Fibroblast of lung (primary cell): ENCODE data around the gene CLDN3. TPM values are rescaled to one million over a fixed set of nuclear protein-coding genes. Genes with fewer than 3 reads are reported as not detected.

Source experiments
- DNase-seq, 2 donors: peaks; one replicate each; pipeline versions ENCODE4 v3.0.0 to v3.0.0-alpha.2; 2010; ENCODE audit warnings: low read depth in 2 of 2
- H2AFZ ChIP-seq: 2 replicates; pipeline ENCODE4 v1.5.1; 2012; ENCODE audit warnings: low read length, control low read depth, inconsistent platforms
- H3K27ac ChIP-seq: 2 replicates; pipeline ENCODE4 v1.5.1; 2011; ENCODE audit warnings: low read length, control low read depth; ENCODE audit not compliant: insufficient read depth
- H3K27me3 ChIP-seq: 2 replicates; pipeline ENCODE4 v1.5.1; 2011; ENCODE audit warnings: mild to moderate bottlenecking, low read length; ENCODE audit not compliant: control insufficient read depth, insufficient read depth
- H3K36me3 ChIP-seq: 2 replicates; pipeline ENCODE4 v1.5.1; 2011; ENCODE audit warnings: low read length; ENCODE audit not compliant: control insufficient read depth, insufficient read depth
- H3K4me1 ChIP-seq: 2 replicates; pipeline ENCODE4 v1.5.1; 2011; ENCODE audit warnings: low read length; ENCODE audit not compliant: control insufficient read depth, insufficient read depth; ENCODE audit errors: extremely low read depth
- H3K4me2 ChIP-seq: 2 replicates; pipeline ENCODE4 v1.5.1; 2011; ENCODE audit warnings: low read length, control low read depth; ENCODE audit not compliant: insufficient read depth; ENCODE audit errors: extremely low read depth
- H3K4me3 ChIP-seq, 4 experiments: fragments of 200-600 bp in 1 of 4; sonication (generic) in 1 of 4; replicated peaks in 1 of 4; 2 replicates each; pipeline ENCODE4 v1.5.1; 2011 to 2016; ENCODE audit warnings: low read length in 4 of 4, low read depth in 3 of 4, mild to moderate bottlenecking in 3 of 4, control low read depth in 2 of 4, inconsistent platforms in 1 of 4, mixed read lengths in 1 of 4; ENCODE audit not compliant: insufficient read depth in 1 of 4; ENCODE audit errors: control extremely low read depth in 1 of 4
- H3K79me2 ChIP-seq: 2 replicates; pipeline ENCODE4 v1.5.1; 2012; ENCODE audit warnings: mild to moderate bottlenecking, low read length, inconsistent platforms; ENCODE audit not compliant: control insufficient read depth, insufficient read depth
- H3K9ac ChIP-seq: 2 replicates; pipeline ENCODE4 v1.5.1; 2011; ENCODE audit warnings: mild to moderate bottlenecking, low read length, control low read depth; ENCODE audit not compliant: insufficient read depth
- H3K9me3 ChIP-seq: 2 replicates; pipeline ENCODE4 v1.5.1; 2012; ENCODE audit warnings: low read depth, low read length; ENCODE audit not compliant: control insufficient read depth, insufficient read depth
- H4K20me1 ChIP-seq: 2 replicates; pipeline ENCODE4 v1.5.1; 2011; ENCODE audit warnings: low read length; ENCODE audit not compliant: control insufficient read depth, insufficient read depth; ENCODE audit errors: extremely low read depth
- EZH2 ChIP-seq: IDR thresholded peaks from 2 replicates; pipeline ENCODE4 v1.5.1; 2012; ENCODE audit warnings: low read length, control low read depth, mild to moderate bottlenecking; ENCODE audit errors: missing control alignments
- polyA minus RNA-seq: library from RNA; depleted of rRNA, polyadenylated mRNA; stranded (reverse); fragments of >200 nt; gene quantifications from 2 replicates; pipeline ENCODE4 v1.2.3, GENCODE V29; 2011; ENCODE audit warnings: low replicate concordance
- polyA plus RNA-seq, 2 donors: library from polyadenylated mRNA; depleted of rRNA in 1 of 2; stranded (reverse) in 1 of 2; unstranded in 1 of 2; fragments of >200 nt; gene quantifications; 2 replicates each; pipeline ENCODE4 v1.2.1, GENCODE V29; 2011 to 2012; ENCODE audit warnings: missing spikeins in 1 of 2
- total RNA-seq: library from RNA; depleted of rRNA; stranded (reverse); fragments of >200 nt; gene quantifications from 2 replicates; pipeline ENCODE4 v1.2.1, GENCODE V29; 2014
- TF ChIP-seq, protein P1 (sequence below), 2 donors: IDR thresholded peaks in 1 of 2; conservative IDR thresholded peaks in 1 of 2; 1 replicate in 1 of 2; 2 replicates in 1 of 2; pipeline ENCODE4 v1.5.1; 2011 to 2012; ENCODE audit warnings: low read length in 2 of 2, control low read depth in 1 of 2, inconsistent platforms in 1 of 2, low read depth in 1 of 2, mild to moderate bottlenecking in 1 of 2

The CLDN3 gene, protein sequence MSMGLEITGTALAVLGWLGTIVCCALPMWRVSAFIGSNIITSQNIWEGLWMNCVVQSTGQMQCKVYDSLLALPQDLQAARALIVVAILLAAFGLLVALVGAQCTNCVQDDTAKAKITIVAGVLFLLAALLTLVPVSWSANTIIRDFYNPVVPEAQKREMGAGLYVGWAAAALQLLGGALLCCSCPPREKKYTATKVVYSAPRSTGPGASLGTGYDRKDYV
- not detected in 2 replicates for total RNA-seq
- polyA plus RNA-seq: 0.05 TPM in 1 of 2 replicates, not detected in the other
- 0.17 TPM in 1 of 2 replicates, not detected in the other for polyA plus RNA-seq (2012)
- polyA minus RNA-seq: not detected in 2 replicates

DNA sequence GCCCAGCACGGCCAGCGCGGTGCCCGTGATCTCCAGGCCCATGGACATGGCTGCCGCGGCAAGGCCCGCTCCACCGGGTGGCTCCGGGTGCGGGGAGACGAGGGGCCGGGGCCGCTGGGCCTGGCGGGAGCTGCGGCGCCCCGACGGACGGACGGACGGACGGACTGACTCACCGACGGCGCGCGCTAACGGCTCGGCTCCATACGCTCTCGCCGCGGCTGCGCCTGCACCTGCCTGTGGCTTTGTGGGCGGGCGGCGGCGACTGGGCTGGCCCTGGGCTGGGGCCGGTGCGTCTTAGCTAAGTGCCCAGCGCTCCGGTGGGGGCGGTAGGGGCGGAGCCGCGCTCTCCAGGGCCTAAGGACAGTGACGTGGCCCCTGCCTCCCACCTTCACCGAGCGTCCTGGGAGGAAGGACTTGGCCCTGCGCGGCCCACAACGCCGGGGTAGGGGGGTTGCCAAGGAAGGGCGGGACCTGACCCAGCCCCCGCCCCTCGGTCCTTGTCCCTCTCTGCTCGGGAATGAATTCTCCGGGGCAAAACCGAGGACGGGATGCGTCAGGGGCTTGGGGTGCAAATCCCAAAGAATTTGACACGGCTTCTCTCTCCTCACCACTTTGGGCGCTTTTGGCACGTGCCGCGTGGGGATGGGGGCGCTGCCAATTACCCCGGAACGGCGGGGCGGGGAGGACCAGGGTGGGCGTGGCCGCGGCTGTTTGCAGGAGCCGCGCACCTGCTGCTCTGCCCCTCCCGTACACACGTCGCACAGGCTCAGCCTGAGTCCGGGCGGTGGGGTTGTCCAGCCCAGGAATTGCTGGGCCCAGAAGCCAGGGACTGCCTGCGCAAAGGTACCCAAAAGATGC, at the start of gene CLDN3:
TSS of gene CLDN3 (minus strand) at position 269 of the 858 bp plus-strand sequence. CDS start at position 48, 221 bp downstream.
- Histone ChIP-seq H3K27ac (no peak within 1 kb of the TSS), H3K9me3 (no peaks in the 10 kb centered on the region), H3K79me2 (no peaks in the 10 kb centered on the region), H3K27me3 (peaks cover 19% of the 10 kb centered on the region), H3K4me2 (peak within 1 kb of the TSS; percentile 5), H2AFZ (no peak within 1 kb of the TSS), H3K4me3 (peak within 1 kb of the TSS in 1 of 4 experiments; percentile 28), H4K20me1 (no peaks in the 10 kb centered on the region), H3K4me1 (no peaks in the 10 kb centered on the region), H3K9ac (no peak within 1 kb of the TSS), H3K36me3 (no peaks in the 10 kb centered on the region)
- DNase-seq: peak in 1 of 2 donors; percentile 41
- TF ChIP-seq, protein P1, sequence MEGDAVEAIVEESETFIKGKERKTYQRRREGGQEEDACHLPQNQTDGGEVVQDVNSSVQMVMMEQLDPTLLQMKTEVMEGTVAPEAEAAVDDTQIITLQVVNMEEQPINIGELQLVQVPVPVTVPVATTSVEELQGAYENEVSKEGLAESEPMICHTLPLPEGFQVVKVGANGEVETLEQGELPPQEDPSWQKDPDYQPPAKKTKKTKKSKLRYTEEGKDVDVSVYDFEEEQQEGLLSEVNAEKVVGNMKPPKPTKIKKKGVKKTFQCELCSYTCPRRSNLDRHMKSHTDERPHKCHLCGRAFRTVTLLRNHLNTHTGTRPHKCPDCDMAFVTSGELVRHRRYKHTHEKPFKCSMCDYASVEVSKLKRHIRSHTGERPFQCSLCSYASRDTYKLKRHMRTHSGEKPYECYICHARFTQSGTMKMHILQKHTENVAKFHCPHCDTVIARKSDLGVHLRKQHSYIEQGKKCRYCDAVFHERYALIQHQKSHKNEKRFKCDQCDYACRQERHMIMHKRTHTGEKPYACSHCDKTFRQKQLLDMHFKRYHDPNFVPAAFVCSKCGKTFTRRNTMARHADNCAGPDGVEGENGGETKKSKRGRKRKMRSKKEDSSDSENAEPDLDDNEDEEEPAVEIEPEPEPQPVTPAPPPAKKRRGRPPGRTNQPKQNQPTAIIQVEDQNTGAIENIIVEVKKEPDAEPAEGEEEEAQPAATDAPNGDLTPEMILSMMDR (conservative IDR thresholded peaks at IDR 0.05 in 1 of 2, IDR thresholded peaks at IDR 0.05 in 1 of 2; ENCODE audit: low read depth in 1 of 2, low read length in 2 of 2): no peak
- TF ChIP-seq EZH2: peak; percentile 42

DNA sequence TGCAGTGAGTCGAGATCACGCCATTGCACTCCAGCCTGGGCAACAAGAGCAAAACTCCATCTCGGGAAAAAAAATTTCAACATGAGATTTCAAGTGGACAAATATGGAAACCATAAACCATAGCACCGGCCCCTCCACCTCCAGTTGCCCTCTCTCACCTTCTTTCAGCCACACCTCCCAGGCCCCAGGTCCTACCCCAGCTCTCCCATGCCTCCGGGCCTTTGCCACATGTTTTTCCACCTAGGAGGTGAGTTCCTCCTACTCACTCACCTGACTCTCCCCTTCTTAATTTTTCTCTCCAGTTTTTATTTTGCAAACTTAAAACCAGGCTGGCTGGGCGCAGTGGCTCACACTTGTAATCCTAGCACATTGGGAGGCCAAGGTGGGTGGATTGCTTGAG, 47.1 kb upstream of the CLDN3 start:
- TF ChIP-seq, protein P1 (conservative IDR thresholded peaks at IDR 0.05 in 1 of 2, IDR thresholded peaks at IDR 0.05 in 1 of 2; ENCODE audit: low read depth in 1 of 2, low read length in 2 of 2): no peak
- no peak for TF ChIP-seq EZH2
- DNase-seq: no peak

DNA sequence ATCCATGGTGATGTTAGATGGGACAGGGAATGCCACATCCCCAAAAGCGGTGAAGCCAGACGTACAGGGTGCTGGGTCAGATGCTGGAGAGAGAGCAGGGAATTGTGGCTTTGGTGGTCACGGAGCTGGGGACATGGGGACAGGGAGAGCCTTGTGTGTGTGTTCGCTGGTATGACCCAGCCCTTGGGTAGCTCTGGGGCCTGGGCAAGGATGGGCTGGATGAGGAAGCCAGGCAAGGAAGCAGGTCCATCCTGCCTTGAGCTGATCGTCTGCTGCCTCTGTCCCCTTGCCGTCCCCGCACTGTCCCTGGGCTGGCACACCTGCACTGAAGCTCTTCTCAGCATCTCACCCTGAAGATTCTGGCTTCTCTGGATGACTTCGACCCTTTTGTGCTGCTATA, 45.4 kb upstream of the CLDN3 start:
- Histone ChIP-seq H2AFZ (no peak overlapping the region), H3K9me3 (no peaks in the 10 kb centered on the region), H3K4me3 (no peak overlapping the region), H3K27me3 (no peaks in the 10 kb centered on the region), H3K27ac (no peak overlapping the region), H3K36me3 (no peaks in the 10 kb centered on the region), H3K9ac (no peak overlapping the region), H3K79me2 (no peaks in the 10 kb centered on the region), H3K4me1 (no peaks in the 10 kb centered on the region), H4K20me1 (no peaks in the 10 kb centered on the region), H3K4me2 (no peak overlapping the region)
- no peak for DNase-seq
- TF ChIP-seq EZH2: no peak
- TF ChIP-seq, protein P1 (conservative IDR thresholded peaks at IDR 0.05 in 1 of 2, IDR thresholded peaks at IDR 0.05 in 1 of 2; ENCODE audit: low read depth in 1 of 2, low read length in 2 of 2): no peak

More for the DNA sequence above, 47.1 kb upstream of the CLDN3 start:
- no peak overlapping the region for H3K9ac ChIP-seq
- peaks cover under 1% of the 10 kb centered on the region for H3K4me1 ChIP-seq
- no peak overlapping the region for H3K27ac ChIP-seq
- H3K4me2 ChIP-seq: no peak overlapping the region
- H4K20me1 ChIP-seq: no peaks in the 10 kb centered on the region
- no peaks in the 10 kb centered on the region for H3K36me3 ChIP-seq
- no peaks in the 10 kb centered on the region for H3K27me3 ChIP-seq
- H3K79me2 ChIP-seq: no peaks in the 10 kb centered on the region
- no peak overlapping the region for H2AFZ ChIP-seq
- H3K4me3 ChIP-seq: no peak overlapping the region
- H3K9me3 ChIP-seq: no peaks in the 10 kb centered on the region
